Measurements from ENCODE around the gene S100A4.

DNA sequence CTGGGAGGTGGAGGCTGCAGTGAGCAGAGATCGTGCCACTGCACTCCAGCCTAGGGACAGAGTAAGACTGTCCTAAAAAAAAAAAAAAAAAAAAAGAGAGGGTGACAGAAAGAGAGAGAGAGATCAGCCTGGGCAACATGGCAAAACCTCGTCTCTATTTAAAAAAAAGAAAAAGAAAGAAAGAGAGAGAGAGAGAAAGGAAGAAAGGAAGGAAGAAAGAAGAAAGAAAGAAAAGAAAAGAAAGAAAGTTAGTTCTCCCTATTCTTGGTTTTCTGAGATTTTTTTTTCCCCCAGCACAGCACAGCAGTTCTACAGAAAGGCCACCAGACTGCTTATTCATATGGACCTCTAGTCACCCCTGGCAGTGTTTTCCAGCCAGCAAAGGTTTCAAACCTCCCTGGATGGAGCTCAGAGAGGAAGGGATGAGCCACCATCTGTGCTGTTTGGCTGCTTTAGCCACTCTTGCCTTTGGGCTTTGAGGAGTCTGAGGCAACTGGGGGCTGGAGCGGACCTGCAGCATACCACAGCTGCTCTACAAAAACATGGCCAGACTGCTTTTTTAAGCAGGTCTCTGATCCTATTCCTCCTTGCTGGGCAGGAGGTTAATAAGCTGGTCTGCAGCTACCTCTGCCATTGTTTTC lies 20.4 kb downstream of the S100A4 start:
- TF ChIP-seq EP300 (IDR thresholded peaks at IDR 0.05; ENCODE audit: low read depth), result no peak
- TF ChIP-seq POLR2A (IDR thresholded peaks at IDR 0.05), result no peak
- TF ChIP-seq, protein P1, sequence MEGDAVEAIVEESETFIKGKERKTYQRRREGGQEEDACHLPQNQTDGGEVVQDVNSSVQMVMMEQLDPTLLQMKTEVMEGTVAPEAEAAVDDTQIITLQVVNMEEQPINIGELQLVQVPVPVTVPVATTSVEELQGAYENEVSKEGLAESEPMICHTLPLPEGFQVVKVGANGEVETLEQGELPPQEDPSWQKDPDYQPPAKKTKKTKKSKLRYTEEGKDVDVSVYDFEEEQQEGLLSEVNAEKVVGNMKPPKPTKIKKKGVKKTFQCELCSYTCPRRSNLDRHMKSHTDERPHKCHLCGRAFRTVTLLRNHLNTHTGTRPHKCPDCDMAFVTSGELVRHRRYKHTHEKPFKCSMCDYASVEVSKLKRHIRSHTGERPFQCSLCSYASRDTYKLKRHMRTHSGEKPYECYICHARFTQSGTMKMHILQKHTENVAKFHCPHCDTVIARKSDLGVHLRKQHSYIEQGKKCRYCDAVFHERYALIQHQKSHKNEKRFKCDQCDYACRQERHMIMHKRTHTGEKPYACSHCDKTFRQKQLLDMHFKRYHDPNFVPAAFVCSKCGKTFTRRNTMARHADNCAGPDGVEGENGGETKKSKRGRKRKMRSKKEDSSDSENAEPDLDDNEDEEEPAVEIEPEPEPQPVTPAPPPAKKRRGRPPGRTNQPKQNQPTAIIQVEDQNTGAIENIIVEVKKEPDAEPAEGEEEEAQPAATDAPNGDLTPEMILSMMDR (IDR thresholded peaks at IDR 0.05), result no peak

All from transverse colon (tissue), 3 donors.